K562 (cell line): ENCODE measurements around the gene PTCD3. TPM values are rescaled to one million over a fixed set of nuclear protein-coding genes. Genes with fewer than 3 reads are reported as not detected.
A peak's percentile ranks its signal among the peaks of the same experiment; 100 is the strongest.

ENCODE experiments used
- CXXC5 ChIP-seq: fragments of 250-450 bp; sonication (Bioruptor Pico); IDR thresholded peaks from 2 replicates; pipeline ENCODE4 v1.8.0; 2022; ENCODE audit warnings: inconsistent platforms, mild to moderate bottlenecking, moderate library complexity
- E2F1 ChIP-seq: sonication (generic); formaldehyde crosslinking; IDR thresholded peaks from 2 replicates; pipeline ENCODE4 v1.8.1; 2023; ENCODE audit warnings: mild to moderate bottlenecking, missing genetic modification reagents, moderate library complexity
- ESRRA ChIP-seq: fragments of 450-650 bp; IDR thresholded peaks from 2 replicates; pipeline ENCODE4 v1.6.1; 2014; ENCODE audit warnings: low read depth, mild to moderate bottlenecking, moderate library complexity, borderline replicate concordance
- FOS ChIP-seq: IDR thresholded peaks from 3 replicates; pipeline ENCODE4 v1.6.1; 2011; ENCODE audit not compliant: insufficient read length; ENCODE audit errors: extremely low read depth
- GTF2B ChIP-seq: IDR thresholded peaks from 2 replicates; pipeline ENCODE4 v1.6.1; 2011; ENCODE audit not compliant: insufficient read length; ENCODE audit errors: extremely low read depth
- KLF16 ChIP-seq: IDR thresholded peaks from 2 replicates; pipeline ENCODE4 v1.6.1; 2016; ENCODE audit warnings: antibody characterized with exemption
- NFIC ChIP-seq: fragments of 450-650 bp; IDR thresholded peaks from 2 replicates; pipeline ENCODE4 v1.6.1; 2017; ENCODE audit warnings: mild to moderate bottlenecking, inconsistent platforms
- RCOR1 ChIP-seq, 2 experiments: IDR thresholded peaks; 2 replicates each; pipeline ENCODE4 v1.6.1; 2012; ENCODE audit warnings: low read depth in 2 of 2, low read length in 2 of 2, borderline replicate concordance in 1 of 2, improper control_type of control experiment in 1 of 2
- REST ChIP-seq, 2 experiments: fragments of 450-650 bp; formaldehyde crosslinking in 1 of 2; IDR thresholded peaks; 2 replicates each; pipeline versions ENCODE4 v1.4.0 to v1.6.1; 2014 to 2020; ENCODE audit warnings: mild to moderate bottlenecking in 2 of 2, borderline replicate concordance in 1 of 2, low read depth in 1 of 2
- SMAD4 ChIP-seq: fragments of 250-450 bp; sonication (Bioruptor Pico); conservative IDR thresholded peaks from 2 replicates; pipeline ENCODE4 v1.8.0; 2021; ENCODE audit warnings: inconsistent platforms, mild to moderate bottlenecking, moderate library complexity
- SMC3 ChIP-seq: conservative IDR thresholded peaks from 2 replicates; pipeline ENCODE4 v1.6.1; 2011; ENCODE audit warnings: low read depth, low read length, improper control_type of control experiment; ENCODE audit not compliant: insufficient read depth
- TAF1 ChIP-seq: IDR thresholded peaks from 2 replicates; pipeline ENCODE4 v1.6.1; 2011; ENCODE audit warnings: mild to moderate bottlenecking, low read length, moderate library complexity; ENCODE audit not compliant: insufficient read depth, control insufficient read depth, severe bottlenecking; ENCODE audit errors: extremely low read depth
- TAF15 ChIP-seq: fragments of 200-400 bp; formaldehyde crosslinking; IDR thresholded peaks from 2 replicates; pipeline ENCODE4 v1.6.1; 2017; ENCODE audit warnings: mild to moderate bottlenecking, low read depth, low read length, moderate library complexity
- ZNF124 ChIP-seq: sonication (generic); formaldehyde crosslinking; IDR thresholded peaks from 2 replicates; pipeline ENCODE4 v1.8.1; 2022; ENCODE audit warnings: missing genetic modification reagents
- ZNF707 ChIP-seq: fragments of 250-450 bp; sonication (Bioruptor Pico); conservative IDR thresholded peaks from 2 replicates; pipeline ENCODE4 v1.8.0; 2022; ENCODE audit warnings: inconsistent platforms, mild to moderate bottlenecking, moderate library complexity
- polyA plus RNA-seq, 8 experiments: library from polyadenylated mRNA; depleted of rRNA in 4 of 8; stranded (reverse) in 5 of 8; unstranded in 3 of 8; fragments of >200 nt; fragmentation: Nextera tagmentation in 2 of 8; fragmentation: Illumina TruSeq in 1 of 8; extraction: Ambion mirVana in 2 of 8; extraction: Trizol in 1 of 8; gene quantifications; 2 replicates each; pipeline versions ENCODE4 v1.2.1 to v1.2.3, GENCODE V29; 2011 to 2014; ENCODE audit warnings: inconsistent platforms in 1 of 8, missing spikeins in 1 of 8
- total RNA-seq, 7 experiments: library from RNA; depleted of rRNA in 6 of 7; stranded (reverse); fragments of >200 nt in 6 of 7; fragmentation: Illumina TruSeq in 2 of 7; extraction: Trizol in 2 of 7; gene quantifications; 2 replicates each; pipeline versions ENCODE4 v1.2.1 to v1.2.3, GENCODE V29; 2011 to 2021; ENCODE audit warnings: low replicate concordance in 1 of 7

Gene PTCD3
- total and polyA plus RNA-seq, 9 of the 15 experiments (the other 6 are each of a cell fraction or from before 2014, with no cell fraction given), result 65.2 to 241 (median 172) TPM

- no peak for TF ChIP-seq TAF1
- TF ChIP-seq ZNF124 (CRISPR knock-in tag), result no peak
- TF ChIP-seq RCOR1 (IDR thresholded peaks at IDR 0.05; ENCODE audit: borderline replicate concordance in 1 of 2, low read depth in 2 of 2, low read length in 2 of 2), result peak in 1 of 2 experiments; percentile 40; a peak in 1 of 4 replicates
- TF ChIP-seq KLF16, result peak; percentile 20; the same call in 1 of the 2 replicates
- TF ChIP-seq ESRRA, result peak; percentile 57; the same call in 1 of the 2 replicates
- no peak for TF ChIP-seq NFIC
- TF ChIP-seq CXXC5, result 0 out of 2 replicates have a peak, but pooled peaks have one; percentile 20
- no peak for TF ChIP-seq ZNF707 (CRISPR knock-in tag)
- 0 out of 2 replicates have a peak, but pooled peaks have one; percentile 39 for TF ChIP-seq SMAD4 (CRISPR knock-in tag)
- no peak for TF ChIP-seq GTF2B
- no peak for TF ChIP-seq E2F1 (CRISPR knock-in tag)
- TF ChIP-seq TAF15, result no peak
- TF ChIP-seq REST (IDR thresholded peaks at IDR 0.05; ENCODE audit: borderline replicate concordance), result peak; percentile 78; the same call in 1 of the 2 replicates
- TF ChIP-seq REST (CRISPR knock-in tag; IDR thresholded peaks at IDR 0.05; ENCODE audit: low read depth), result no peak
- no peak for TF ChIP-seq FOS
- TF ChIP-seq SMC3, result peak; percentile 89
Observed at GRCh38 chr2:86079981-86080911, 25.8 kb upstream of the PTCD3 start (continued).
